Omental fat pad (tissue), 4 donors: ENCODE results near the gene MOB3B. TPM values are rescaled to one million over a fixed set of nuclear protein-coding genes. Genes with fewer than 3 reads are reported as not detected.

Source experiments
- ATAC-seq: fragments of 150-250 bp; one replicate; pipeline ENCODE4 v1.9.1; 2016; ENCODE audit warnings: mild to moderate bottlenecking, moderate library complexity; ENCODE audit not compliant: low FRiP score
- DNase-seq: peaks from one replicate; pipeline ENCODE4 v3.0.0-alpha.2; 2019; ENCODE audit warnings: low spot score
- CTCF ChIP-seq, 3 donors: fragments of 450-650 bp; IDR thresholded peaks; one replicate each; pipeline ENCODE4 v1.5.1; 2016 to 2017; ENCODE audit warnings: antibody characterized with exemption in 3 of 3, mild to moderate bottlenecking in 3 of 3, moderate library complexity in 2 of 3
- total RNA-seq, 4 donors: library from RNA; depleted of rRNA; stranded (reverse); fragments of >200 nt; gene quantifications; one replicate each; pipeline ENCODE4 v1.1.0, GENCODE V29; 2016

MOB3B gene
- total RNA-seq, 4 donors from 2014 or later: 7.9 to 11.5 (median 9.4) TPM

GRCh38 chr9:27441741-27442070 is 87.9 kb downstream of the MOB3B start:
- ATAC-seq (no peak), DNase-seq (no peak)
- no peak for TF ChIP-seq CTCF (IDR thresholded peaks at IDR 0.05)

- no peak for DNase-seq
- no peak for ATAC-seq
- no peak for TF ChIP-seq CTCF (IDR thresholded peaks at IDR 0.05)
Observed at GRCh38 chr9:27440888-27441740, 88.5 kb downstream of the MOB3B start.

GRCh38 chr9:27438522-27438921 is 91.1 kb downstream of the MOB3B start:
- no peak for DNase-seq
- no peak for ATAC-seq
- TF ChIP-seq CTCF (IDR thresholded peaks at IDR 0.05): no peak

GRCh38 chr9:27437652-27438373 is 91.8 kb downstream of the MOB3B start:
- no peak for ATAC-seq
- TF ChIP-seq CTCF (IDR thresholded peaks at IDR 0.05): no peak
- no peak for DNase-seq

- no peak for DNase-seq
- TF ChIP-seq CTCF (IDR thresholded peaks at IDR 0.05): no peak
- no peak for ATAC-seq
Observed at GRCh38 chr9:27436234-27436633, 93.4 kb downstream of the MOB3B start.

GRCh38 chr9:27433631-27434325 is 95.8 kb downstream of the MOB3B start:
- ATAC-seq (no peak), DNase-seq (no peak)
- no peak for TF ChIP-seq CTCF (IDR thresholded peaks at IDR 0.05)
